Measurements from ENCODE around the gene TUBAL3. TPM values are rescaled to one million over a fixed set of nuclear protein-coding genes. Genes with fewer than 3 reads are reported as not detected.

TUBAL3 gene
- polyA plus RNA-seq, 1 of the 3 experiments (the other 2 are of a cell fraction) = not detected

DNA sequence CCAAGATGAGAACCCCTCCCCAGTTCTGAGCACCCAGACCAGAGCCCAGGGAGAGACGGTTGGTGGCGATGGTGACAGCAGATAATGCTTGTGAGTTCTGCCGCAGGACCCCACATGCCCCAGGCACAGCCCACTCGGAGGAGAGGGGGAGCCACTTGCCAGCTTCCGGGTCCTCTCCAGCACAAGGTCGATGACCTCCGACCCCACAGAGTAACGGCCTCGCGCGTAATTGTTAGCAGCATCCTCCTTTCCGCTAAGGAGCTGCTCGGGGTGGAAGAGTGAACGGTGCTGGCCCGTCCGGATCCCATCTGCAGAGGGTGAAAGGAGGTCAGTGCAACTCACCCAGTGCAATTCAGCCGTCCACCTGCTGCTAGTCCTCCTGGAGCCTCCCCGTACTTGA lies 9.5 kb downstream of the TUBAL3 start:
- H3K9ac ChIP-seq = no peak overlapping the region
- no peaks in the 10 kb centered on the region for H4K20me1 ChIP-seq (ENCODE audit: insufficient read depth)
- POLR2A ChIA-PET = no interaction called here
- no peaks in the 10 kb centered on the region for H3K36me3 ChIP-seq (replicated peaks in 1 of 2; ENCODE audit: control insufficient read depth in 1 of 2, insufficient read depth in 2 of 2, low read length in 1 of 2)
- CTCF ChIA-PET = interaction anchor here (1.0 kb wide), 1 partner anchor 12 kb away, joined by 3 read pairs; no protein-coding TSS in a partner anchor
- H3K4me3 ChIP-seq (ENCODE audit: low read depth in 2 of 2, low read length in 1 of 2) = no peak overlapping the region
- 45% methylated on average over 17 of the region's 18 CpGs for WGBS (ENCODE audit: low lambda C conversion rate)
- no peaks in the 10 kb centered on the region for H3K4me1 ChIP-seq (ENCODE audit: control insufficient read depth in 1 of 2, insufficient read depth in 2 of 2, low read depth in 1 of 2, low read length in 1 of 2)
- H3K4me2 ChIP-seq = no peak overlapping the region
- no peaks in the 10 kb centered on the region for H3K79me2 ChIP-seq (ENCODE audit: insufficient read depth)
- no peak overlapping the region for H3K27ac ChIP-seq (ENCODE audit: low read depth in 2 of 2, low read length in 1 of 2)
- no peak for DNase-seq
- no peaks in the 10 kb centered on the region for H3F3A ChIP-seq (replicated peaks; ENCODE audit: insufficient read depth)
- no peaks in the 10 kb centered on the region for H3K9me2 ChIP-seq
- no peaks in the 10 kb centered on the region; the same call in 1 of the 2 replicates for H3K27me3 ChIP-seq (ENCODE audit: insufficient read depth)
- H3K9me3 ChIP-seq = peaks cover 5% of the 10 kb centered on the region
- H2AFZ ChIP-seq (ENCODE audit: low read depth) = no peak overlapping the region
- TF ChIP-seq, protein P1, sequence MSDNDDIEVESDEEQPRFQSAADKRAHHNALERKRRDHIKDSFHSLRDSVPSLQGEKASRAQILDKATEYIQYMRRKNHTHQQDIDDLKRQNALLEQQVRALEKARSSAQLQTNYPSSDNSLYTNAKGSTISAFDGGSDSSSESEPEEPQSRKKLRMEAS (IDR thresholded peaks at IDR 0.05; ENCODE audit: low read depth) = no peak
- TF ChIP-seq TEAD4 (IDR thresholded peaks at IDR 0.05; ENCODE audit: borderline replicate concordance, insufficient read depth) (no peak), EZH2phosphoT487 (IDR thresholded peaks at IDR 0.05; ENCODE audit: borderline replicate concordance, low read depth) (no peak), ELF1 (IDR thresholded peaks at IDR 0.05) (no peak), RFX5 (IDR thresholded peaks at IDR 0.05; ENCODE audit: low read length) (no peak), NRF1 (IDR thresholded peaks at IDR 0.05; ENCODE audit: low read depth, low read length) (no peak), FOXM1 (IDR thresholded peaks at IDR 0.05; ENCODE audit: low read depth) (no peak), RAD21 (IDR thresholded peaks at IDR 0.05; ENCODE audit: low read length) (no peak), RXRA (IDR thresholded peaks at IDR 0.05; ENCODE audit: borderline replicate concordance, low read depth) (no peak), RCOR1 (IDR thresholded peaks at IDR 0.05; ENCODE audit: low read length) (no peak), GABPA (IDR thresholded peaks at IDR 0.05; ENCODE audit: low read depth) (no peak), TAF1 (IDR thresholded peaks at IDR 0.05; ENCODE audit: borderline replicate concordance, low read depth, low read length) (no peak)
- TF ChIP-seq, protein P2, sequence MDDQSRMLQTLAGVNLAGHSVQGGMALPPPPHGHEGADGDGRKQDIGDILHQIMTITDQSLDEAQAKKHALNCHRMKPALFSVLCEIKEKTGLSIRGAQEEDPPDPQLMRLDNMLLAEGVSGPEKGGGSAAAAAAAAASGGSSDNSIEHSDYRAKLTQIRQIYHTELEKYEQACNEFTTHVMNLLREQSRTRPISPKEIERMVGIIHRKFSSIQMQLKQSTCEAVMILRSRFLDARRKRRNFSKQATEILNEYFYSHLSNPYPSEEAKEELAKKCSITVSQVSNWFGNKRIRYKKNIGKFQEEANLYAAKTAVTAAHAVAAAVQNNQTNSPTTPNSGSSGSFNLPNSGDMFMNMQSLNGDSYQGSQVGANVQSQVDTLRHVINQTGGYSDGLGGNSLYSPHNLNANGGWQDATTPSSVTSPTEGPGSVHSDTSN (IDR thresholded peaks at IDR 0.05) = no peak
- TF ChIP-seq, protein P3, sequence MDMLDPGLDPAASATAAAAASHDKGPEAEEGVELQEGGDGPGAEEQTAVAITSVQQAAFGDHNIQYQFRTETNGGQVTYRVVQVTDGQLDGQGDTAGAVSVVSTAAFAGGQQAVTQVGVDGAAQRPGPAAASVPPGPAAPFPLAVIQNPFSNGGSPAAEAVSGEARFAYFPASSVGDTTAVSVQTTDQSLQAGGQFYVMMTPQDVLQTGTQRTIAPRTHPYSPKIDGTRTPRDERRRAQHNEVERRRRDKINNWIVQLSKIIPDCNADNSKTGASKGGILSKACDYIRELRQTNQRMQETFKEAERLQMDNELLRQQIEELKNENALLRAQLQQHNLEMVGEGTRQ (IDR thresholded peaks at IDR 0.05; ENCODE audit: borderline replicate concordance, low read depth, low read length) = no peak

DNA sequence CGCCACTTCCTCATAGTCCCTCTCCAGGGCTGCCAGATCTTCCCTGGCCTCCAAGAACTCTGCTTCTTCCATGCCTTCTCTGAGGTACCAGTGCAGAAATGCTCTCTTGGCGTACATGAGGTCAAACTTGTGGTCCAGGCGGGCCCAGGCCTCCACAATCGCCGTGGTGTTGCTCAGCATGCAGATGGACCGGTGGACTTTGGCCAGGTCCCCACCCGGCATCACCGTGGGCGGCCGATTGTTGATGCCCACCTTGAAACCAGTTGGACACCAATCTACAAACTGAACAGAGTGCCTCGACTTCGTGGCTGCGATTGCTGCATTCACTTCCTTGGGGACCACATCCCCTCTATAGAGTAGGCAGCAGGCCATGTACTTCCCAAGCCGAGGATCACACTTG lies 11.1 kb downstream of the TUBAL3 start:
- no peak for DNase-seq
- no peaks in the 10 kb centered on the region; a peak in 1 of 4 replicates for H3K4me1 ChIP-seq (ENCODE audit: control insufficient read depth in 1 of 2, insufficient read depth in 2 of 2, low read depth in 1 of 2, low read length in 1 of 2)
- ChIA-PET POLR2A (no interaction called here), CTCF (no interaction called here)
- H3F3A ChIP-seq (replicated peaks; ENCODE audit: insufficient read depth) = no peaks in the 10 kb centered on the region
- no peaks in the 10 kb centered on the region for H4K20me1 ChIP-seq (ENCODE audit: insufficient read depth)
- no peak overlapping the region for H3K4me2 ChIP-seq
- H3K36me3 ChIP-seq (replicated peaks in 1 of 2; ENCODE audit: control insufficient read depth in 1 of 2, insufficient read depth in 2 of 2, low read length in 1 of 2) = no peaks in the 10 kb centered on the region
- no peak overlapping the region for H3K4me3 ChIP-seq (ENCODE audit: low read depth in 2 of 2, low read length in 1 of 2)
- H3K9me3 ChIP-seq = peaks cover 13% of the 10 kb centered on the region
- no peak overlapping the region for H3K27ac ChIP-seq (ENCODE audit: low read depth in 2 of 2, low read length in 1 of 2)
- H3K79me2 ChIP-seq (ENCODE audit: insufficient read depth) = no peaks in the 10 kb centered on the region
- H3K27me3 ChIP-seq (ENCODE audit: insufficient read depth) = no peaks in the 10 kb centered on the region; the same call in 1 of the 2 replicates
- no peak overlapping the region for H2AFZ ChIP-seq (ENCODE audit: low read depth)
- WGBS (ENCODE audit: low lambda C conversion rate) = 46% methylated on average over 11 of the region's 14 CpGs
- no peak overlapping the region for H3K9ac ChIP-seq
- H3K9me2 ChIP-seq = no peaks in the 10 kb centered on the region
- TF ChIP-seq TCF12 (IDR thresholded peaks at IDR 0.05) (no peak), FOXJ3 (CRISPR knock-in tag; IDR thresholded peaks at IDR 0.05) (no peak), FOSL2 (IDR thresholded peaks at IDR 0.05; ENCODE audit: borderline replicate concordance, low read depth) (no peak), MXI1 (IDR thresholded peaks at IDR 0.05; ENCODE audit: low read depth, low read length) (no peak), MEF2A (IDR thresholded peaks at IDR 0.05; ENCODE audit: borderline replicate concordance, low read depth) (no peak), EP300 (IDR thresholded peaks at IDR 0.05; ENCODE audit: borderline replicate concordance in 1 of 2, low read depth in 1 of 2, low read length in 1 of 2) (no peak)
- TF ChIP-seq, protein P1 (IDR thresholded peaks at IDR 0.05; ENCODE audit: low read depth) = no peak
- TF ChIP-seq, protein P2 (IDR thresholded peaks at IDR 0.05) = no peak
- TF ChIP-seq, protein P3 (IDR thresholded peaks at IDR 0.05; ENCODE audit: borderline replicate concordance, low read depth, low read length) = no peak

Measured in SK-N-SH (cell line).